ENCODE measurements around the gene SLC66A1.
A peak's percentile ranks its signal among the peaks of the same experiment; 100 is the strongest.

The SLC66A1 gene

GRCh38 chr1:19326748-19327065 lies 14.6 kb downstream of the SLC66A1 start:
- DNase-seq, result no peak

- DNase-seq, result no peak
Observed at GRCh38 chr1:19327301-19327700, 15.2 kb downstream of the SLC66A1 start.

- DNase-seq, result no peak
Observed at GRCh38 chr1:19327736-19328135, 15.6 kb downstream of the SLC66A1 start.

GRCh38 chr1:19328486-19328885 lies 16.4 kb downstream of the SLC66A1 start:
- no peak for DNase-seq

GRCh38 chr1:19329188-19329587 lies 17.1 kb downstream of the SLC66A1 start:
- DNase-seq, result no peak

DNA sequence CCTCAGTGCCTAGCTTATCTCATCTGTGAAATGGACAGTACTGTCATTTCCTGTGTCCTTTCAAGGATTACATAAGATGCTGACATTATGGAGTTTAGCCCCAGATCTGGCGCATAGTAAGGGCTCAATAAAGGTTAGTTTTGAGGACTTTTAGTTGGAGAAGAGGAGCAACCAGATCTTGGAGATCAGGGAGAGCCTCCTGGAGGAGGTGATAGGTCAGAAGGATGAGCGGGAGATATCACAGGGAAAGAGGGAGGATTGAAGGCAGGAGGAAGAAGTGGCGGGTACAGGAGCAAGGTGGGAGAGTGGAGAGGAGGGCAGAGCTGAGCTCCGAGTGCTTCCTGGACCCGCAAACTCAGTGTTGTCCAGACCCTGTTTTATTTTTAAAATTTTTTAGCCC lies 17.5 kb downstream of the SLC66A1 start:
- no peak for DNase-seq

GRCh38 chr1:19330449-19331135 lies 18.5 kb downstream of the SLC66A1 start:
- no peak for DNase-seq

GRCh38 chr1:19331262-19331878 lies 19.2 kb downstream of the SLC66A1 start:
- DNase-seq, result no peak

DNA sequence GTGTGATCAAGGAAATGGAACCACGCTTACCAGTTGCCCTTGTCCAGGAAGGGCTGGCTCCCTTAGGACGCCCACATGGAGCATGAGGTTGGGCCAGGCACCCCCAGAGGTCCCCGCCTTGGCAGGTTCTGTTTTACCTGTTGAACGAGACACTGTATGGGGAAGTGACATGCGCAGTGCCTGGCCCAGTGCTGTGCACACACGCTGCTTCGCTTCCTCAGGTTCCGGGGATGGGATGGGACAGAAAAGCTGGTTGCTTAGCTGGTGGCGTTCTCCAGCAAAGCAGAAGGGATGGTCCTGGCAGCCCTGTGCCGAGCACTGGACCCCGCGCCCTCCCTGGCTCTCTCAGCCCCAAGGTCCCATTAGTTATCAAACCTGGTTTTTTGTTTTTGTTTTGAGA lies 20.7 kb downstream of the SLC66A1 start:
- DNase-seq, result no peak

- DNase-seq, result no peak
Observed at GRCh38 chr1:19333587-19334354, 21.6 kb downstream of the SLC66A1 start.

- no peak for DNase-seq
Observed at GRCh38 chr1:19336543-19336942, 24.4 kb downstream of the SLC66A1 start.

- no peak for DNase-seq
Observed at GRCh38 chr1:19337289-19337688, 25.2 kb downstream of the SLC66A1 start.

- DNase-seq, result no peak
Observed at GRCh38 chr1:19338323-19338762, 26.2 kb downstream of the SLC66A1 start.

DNA sequence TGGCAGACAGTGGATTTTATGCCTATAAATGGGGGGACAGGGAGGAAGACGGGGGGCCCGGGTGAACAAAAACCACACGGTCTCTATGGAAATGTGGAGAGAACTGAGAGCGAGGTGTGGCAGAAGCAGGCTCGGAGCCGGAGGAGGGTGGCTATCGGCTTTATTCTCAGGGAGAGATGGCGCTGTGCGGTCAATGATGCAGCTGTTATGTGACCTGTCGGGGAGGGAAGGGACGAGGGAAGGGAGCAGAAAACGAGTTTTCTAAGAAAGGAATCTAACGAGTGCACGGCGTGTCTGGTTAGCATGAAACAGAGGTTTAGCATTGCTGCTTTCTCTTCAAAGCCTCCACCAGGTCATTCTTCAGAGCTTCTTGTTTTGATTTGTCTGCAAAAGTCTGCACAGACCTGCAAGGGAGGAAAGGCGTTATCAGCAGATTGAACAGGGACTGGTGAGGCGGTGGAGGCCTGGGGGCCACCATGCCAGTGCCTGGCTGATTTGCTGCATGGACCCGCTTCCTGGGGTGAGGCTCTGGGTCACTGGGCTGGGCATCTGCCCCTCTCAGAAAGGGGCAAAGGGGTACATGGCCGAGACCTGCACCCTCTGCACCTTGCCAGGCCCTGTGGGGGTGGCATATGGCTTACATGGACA lies 27.2 kb downstream of the SLC66A1 start:
- DNase-seq, result no peak

GRCh38 chr1:19340387-19340937 lies 28.3 kb downstream of the SLC66A1 start:
- no peak for DNase-seq

DNA sequence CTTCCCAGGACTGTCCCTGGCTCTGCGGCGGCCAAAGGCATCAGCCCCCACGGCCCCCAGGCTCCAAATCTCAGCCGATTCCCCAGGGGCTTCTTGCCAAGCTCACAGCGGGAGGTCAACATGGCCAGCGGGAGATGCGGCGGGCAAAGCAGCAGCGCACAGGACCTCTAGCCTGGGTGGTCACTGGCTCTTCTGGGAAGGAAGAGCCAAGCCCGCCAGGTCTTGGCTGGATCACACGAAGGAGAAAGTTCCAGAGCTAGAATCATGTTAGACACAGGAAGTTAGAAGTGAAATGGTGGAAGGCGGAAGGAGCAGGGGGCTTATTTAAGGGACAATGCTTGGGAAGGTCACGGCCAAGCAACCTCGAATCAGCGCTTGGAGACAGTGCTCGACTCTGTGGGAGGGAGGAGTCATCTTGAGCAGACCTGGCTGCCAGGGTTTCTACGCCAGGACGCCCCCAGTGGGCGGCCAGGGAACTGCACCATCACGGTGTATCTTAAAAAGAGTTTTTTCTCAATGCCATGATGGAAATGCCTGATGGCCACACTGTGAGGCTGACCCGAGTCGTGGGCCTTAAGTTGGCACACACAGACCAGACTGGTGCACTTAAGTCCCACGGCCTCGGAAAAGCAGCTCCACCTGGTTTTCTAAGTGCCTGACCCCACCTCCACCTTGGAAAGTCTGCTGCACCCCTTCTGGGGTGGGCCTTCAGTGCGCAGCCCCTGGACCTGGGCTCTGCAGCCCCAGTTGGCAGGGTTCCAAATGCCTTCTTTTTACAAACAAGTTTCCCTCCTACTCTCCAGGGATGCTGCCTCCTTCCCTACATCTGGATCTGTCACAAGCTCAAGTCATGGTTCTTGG lies 29.3 kb downstream of the SLC66A1 start:
- peak; percentile 86 for DNase-seq

- no peak for DNase-seq
Observed at GRCh38 chr1:19342062-19342750, 30.1 kb downstream of the SLC66A1 start.

DNA sequence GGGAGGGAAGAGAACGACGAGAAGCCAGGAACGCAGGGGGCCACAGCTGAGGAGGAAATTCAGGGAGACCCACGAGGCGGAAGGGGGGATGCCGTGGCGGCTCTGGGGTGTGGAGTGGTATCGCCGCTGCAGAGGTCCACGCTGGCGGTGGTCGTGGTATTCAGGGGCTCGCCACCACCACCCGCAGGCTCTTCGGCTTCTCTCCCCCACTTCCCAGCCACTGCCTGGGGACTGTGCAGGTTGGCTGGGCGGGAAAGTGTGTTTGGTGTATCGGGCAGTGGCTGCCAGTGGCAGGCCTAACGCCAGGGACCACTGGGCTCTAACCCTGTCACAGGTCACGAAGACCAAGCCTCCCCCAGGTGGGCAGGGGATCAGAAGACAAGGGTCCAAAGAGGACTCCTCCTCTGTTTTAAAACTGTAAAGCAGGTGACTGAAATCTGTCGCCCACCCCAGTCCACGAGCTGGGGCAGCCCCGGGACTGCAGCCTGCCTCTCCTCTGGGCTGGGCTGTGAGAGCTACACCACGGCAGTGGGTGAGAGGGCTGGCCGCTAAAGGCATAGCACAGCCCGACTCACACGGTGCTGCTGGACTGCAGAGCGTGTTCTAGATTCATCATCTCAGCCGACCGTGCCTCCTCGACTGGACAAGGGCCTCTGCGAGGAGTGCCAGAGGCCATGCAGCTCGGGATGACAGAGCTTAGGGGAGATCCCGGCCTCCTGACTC lies 30.9 kb downstream of the SLC66A1 start:
- DNase-seq, result no peak

GRCh38 chr1:19343617-19344350 lies 31.7 kb downstream of the SLC66A1 start:
- DNase-seq, result no peak

DNA sequence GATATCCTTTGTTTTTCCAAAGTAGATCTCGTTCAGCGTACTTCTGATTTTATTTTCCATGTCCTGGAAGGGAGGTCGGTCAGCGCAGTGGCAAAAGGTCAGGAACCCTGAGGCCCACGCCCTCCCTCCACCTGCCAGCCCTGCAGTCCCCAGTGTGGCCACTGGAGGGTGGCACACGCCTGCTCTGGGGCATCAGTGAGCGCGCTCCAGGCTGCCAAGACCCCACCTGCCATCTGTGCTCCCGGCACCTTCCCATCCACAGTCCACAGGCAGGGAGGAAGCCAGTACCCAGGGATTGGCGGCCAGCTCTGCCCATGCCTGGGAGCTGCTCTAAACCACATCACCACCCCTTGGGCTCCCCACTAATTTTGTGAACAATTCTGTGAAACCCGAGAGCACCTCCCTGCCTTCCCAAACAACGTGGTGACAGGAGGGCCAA lies 32.3 kb downstream of the SLC66A1 start:
- peak; percentile 51 for DNase-seq

All from RPMI8226 (cell line).